ENCODE results near the gene ANK2. TPM values are rescaled to one million over a fixed set of nuclear protein-coding genes. Genes with fewer than 3 reads are reported as not detected.

Gene ANK2
- polyA plus RNA-seq, 1 donor (not counting 4 experiments of a cell fraction or from before 2014, with no cell fraction given) = 0.22 TPM

GRCh38 chr4:113358784-113359183 lies 309.3 kb downstream of the ANK2 start:
- FAIRE-seq (no peak), DNase-seq (ENCODE audit: low read depth, low spot score) (no peak)
- dilution Hi-C loops (cut with MboI; ENCODE audit: extremely low pct_ligation_motif_present, low sequenced_read_pairs) = no loop called here
- H3K27me3 ChIP-seq (ENCODE audit: control insufficient read depth, extremely low read depth, insufficient read depth, low read length) = peaks cover 27% of the 10 kb centered on the region
- H3K79me2 ChIP-seq (ENCODE audit: control insufficient read depth, insufficient read depth, low read length) = no peaks in the 10 kb centered on the region
- H3K9ac ChIP-seq (ENCODE audit: control insufficient read depth, extremely low read depth, insufficient read depth, low read length) = no peak overlapping the region
- no peaks in the 10 kb centered on the region for H3K36me3 ChIP-seq (ENCODE audit: control insufficient read depth in 2 of 2, extremely low read depth in 1 of 2, insufficient read depth in 2 of 2, low read length in 2 of 2)
- H2AFZ ChIP-seq (ENCODE audit: control insufficient read depth, low read length) = no peak overlapping the region
- no peak overlapping the region for H3K27ac ChIP-seq (ENCODE audit: control insufficient read depth, insufficient read depth, low read length)
- TF ChIP-seq, protein P1, sequence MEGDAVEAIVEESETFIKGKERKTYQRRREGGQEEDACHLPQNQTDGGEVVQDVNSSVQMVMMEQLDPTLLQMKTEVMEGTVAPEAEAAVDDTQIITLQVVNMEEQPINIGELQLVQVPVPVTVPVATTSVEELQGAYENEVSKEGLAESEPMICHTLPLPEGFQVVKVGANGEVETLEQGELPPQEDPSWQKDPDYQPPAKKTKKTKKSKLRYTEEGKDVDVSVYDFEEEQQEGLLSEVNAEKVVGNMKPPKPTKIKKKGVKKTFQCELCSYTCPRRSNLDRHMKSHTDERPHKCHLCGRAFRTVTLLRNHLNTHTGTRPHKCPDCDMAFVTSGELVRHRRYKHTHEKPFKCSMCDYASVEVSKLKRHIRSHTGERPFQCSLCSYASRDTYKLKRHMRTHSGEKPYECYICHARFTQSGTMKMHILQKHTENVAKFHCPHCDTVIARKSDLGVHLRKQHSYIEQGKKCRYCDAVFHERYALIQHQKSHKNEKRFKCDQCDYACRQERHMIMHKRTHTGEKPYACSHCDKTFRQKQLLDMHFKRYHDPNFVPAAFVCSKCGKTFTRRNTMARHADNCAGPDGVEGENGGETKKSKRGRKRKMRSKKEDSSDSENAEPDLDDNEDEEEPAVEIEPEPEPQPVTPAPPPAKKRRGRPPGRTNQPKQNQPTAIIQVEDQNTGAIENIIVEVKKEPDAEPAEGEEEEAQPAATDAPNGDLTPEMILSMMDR (optimal IDR thresholded peaks at IDR 0.05 in 1 of 3, IDR thresholded peaks at IDR 0.05 in 1 of 3, conservative IDR thresholded peaks at IDR 0.05 in 1 of 3; ENCODE audit: extremely low read depth in 1 of 3, insufficient read depth in 2 of 3, low read length in 3 of 3) = no peak
- TF ChIP-seq EZH2 (IDR thresholded peaks at IDR 0.05; ENCODE audit: low read length) = no peak
- no peaks in the 10 kb centered on the region for H4K20me1 ChIP-seq (ENCODE audit: control insufficient read depth, extremely low read depth, insufficient read depth, low read length)
- peaks cover 28% of the 10 kb centered on the region for H3K9me3 ChIP-seq (ENCODE audit: control insufficient read depth, low read depth, low read length)
- peaks cover 13% of the 10 kb centered on the region for H3K4me1 ChIP-seq (ENCODE audit: control insufficient read depth, extremely low read depth, insufficient read depth, low read length)
- H3K9me1 ChIP-seq (ENCODE audit: control insufficient read depth, extremely low read depth, insufficient read depth, low read length) = no peaks in the 10 kb centered on the region
- H3K4me3 ChIP-seq (ENCODE audit: control insufficient read depth in 2 of 3, extremely low read depth in 1 of 3, insufficient read depth in 2 of 3, low read depth in 1 of 3, low read length in 3 of 3) = no peak overlapping the region
- H3K4me2 ChIP-seq (ENCODE audit: control insufficient read depth, extremely low read depth, insufficient read depth, low read depth, low read length) = no peak overlapping the region

DNA sequence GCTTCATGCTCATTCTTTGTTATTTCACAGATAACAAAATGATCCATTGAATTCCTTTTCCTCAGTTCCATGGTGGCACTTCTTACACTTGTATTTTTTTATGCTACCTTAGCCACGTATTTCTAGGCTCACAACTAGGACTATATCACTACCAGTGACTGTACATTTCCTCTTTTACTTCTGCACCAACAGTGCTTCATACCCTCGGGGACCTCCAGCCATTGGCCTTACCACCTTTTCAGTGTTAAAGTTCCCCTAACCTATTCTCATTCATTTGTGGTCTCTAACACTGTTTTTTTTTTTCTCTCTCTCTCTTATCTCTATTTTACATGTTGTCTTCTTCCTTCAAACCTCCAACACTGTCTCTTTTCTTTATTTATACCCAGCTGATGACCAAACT lies 315.9 kb downstream of the ANK2 start:
- no peak overlapping the region for H3K4me3 ChIP-seq (ENCODE audit: control insufficient read depth in 2 of 3, extremely low read depth in 1 of 3, insufficient read depth in 2 of 3, low read depth in 1 of 3, low read length in 3 of 3)
- TF ChIP-seq, protein P1 (optimal IDR thresholded peaks at IDR 0.05 in 1 of 3, IDR thresholded peaks at IDR 0.05 in 1 of 3, conservative IDR thresholded peaks at IDR 0.05 in 1 of 3; ENCODE audit: extremely low read depth in 1 of 3, insufficient read depth in 2 of 3, low read length in 3 of 3) = no peak
- TF ChIP-seq EZH2 (IDR thresholded peaks at IDR 0.05; ENCODE audit: low read length) = no peak

More for the DNA sequence above, 315.9 kb downstream of the ANK2 start:
- no peaks in the 10 kb centered on the region for H3K9me1 ChIP-seq (ENCODE audit: control insufficient read depth, extremely low read depth, insufficient read depth, low read length)
- no peaks in the 10 kb centered on the region for H3K79me2 ChIP-seq (ENCODE audit: control insufficient read depth, insufficient read depth, low read length)
- H3K4me1 ChIP-seq (ENCODE audit: control insufficient read depth, extremely low read depth, insufficient read depth, low read length) = no peaks in the 10 kb centered on the region
- H2AFZ ChIP-seq (ENCODE audit: control insufficient read depth, low read length) = no peak overlapping the region
- H4K20me1 ChIP-seq (ENCODE audit: control insufficient read depth, extremely low read depth, insufficient read depth, low read length) = no peaks in the 10 kb centered on the region
- no peak overlapping the region for H3K9ac ChIP-seq (ENCODE audit: control insufficient read depth, extremely low read depth, insufficient read depth, low read length)
- no peaks in the 10 kb centered on the region for H3K36me3 ChIP-seq (ENCODE audit: control insufficient read depth in 2 of 2, extremely low read depth in 1 of 2, insufficient read depth in 2 of 2, low read length in 2 of 2)
- no peak overlapping the region for H3K4me2 ChIP-seq (ENCODE audit: control insufficient read depth, extremely low read depth, insufficient read depth, low read depth, low read length)
- H3K27ac ChIP-seq (ENCODE audit: control insufficient read depth, insufficient read depth, low read length) = no peak overlapping the region
- no peaks in the 10 kb centered on the region for H3K9me3 ChIP-seq (ENCODE audit: control insufficient read depth, low read depth, low read length)
- no peak for DNase-seq (ENCODE audit: low read depth, low spot score)
- no peak for FAIRE-seq
- H3K27me3 ChIP-seq (ENCODE audit: control insufficient read depth, extremely low read depth, insufficient read depth, low read length) = peaks cover 7% of the 10 kb centered on the region
- dilution Hi-C loops (cut with MboI; ENCODE audit: extremely low pct_ligation_motif_present, low sequenced_read_pairs) = no loop called here
